Suprapubic skin (tissue), 3 donors: ENCODE data around the gene EYS.

Experiments
- CTCF ChIP-seq, 2 donors: fragments of 200-600 bp in 1 of 2; fragments of 450-650 bp in 1 of 2; sonication (generic) in 1 of 2; IDR thresholded peaks; one replicate each; pipeline ENCODE4 v1.5.1; 2016 to 2019; ENCODE audit warnings: antibody characterized with exemption in 2 of 2, mild to moderate bottlenecking in 1 of 2, moderate library complexity in 1 of 2
- EP300 ChIP-seq: sonication (generic); formaldehyde crosslinking; IDR thresholded peaks from one replicate; pipeline ENCODE4 v1.6.1; 2017; ENCODE audit warnings: antibody characterized with exemption

DNA sequence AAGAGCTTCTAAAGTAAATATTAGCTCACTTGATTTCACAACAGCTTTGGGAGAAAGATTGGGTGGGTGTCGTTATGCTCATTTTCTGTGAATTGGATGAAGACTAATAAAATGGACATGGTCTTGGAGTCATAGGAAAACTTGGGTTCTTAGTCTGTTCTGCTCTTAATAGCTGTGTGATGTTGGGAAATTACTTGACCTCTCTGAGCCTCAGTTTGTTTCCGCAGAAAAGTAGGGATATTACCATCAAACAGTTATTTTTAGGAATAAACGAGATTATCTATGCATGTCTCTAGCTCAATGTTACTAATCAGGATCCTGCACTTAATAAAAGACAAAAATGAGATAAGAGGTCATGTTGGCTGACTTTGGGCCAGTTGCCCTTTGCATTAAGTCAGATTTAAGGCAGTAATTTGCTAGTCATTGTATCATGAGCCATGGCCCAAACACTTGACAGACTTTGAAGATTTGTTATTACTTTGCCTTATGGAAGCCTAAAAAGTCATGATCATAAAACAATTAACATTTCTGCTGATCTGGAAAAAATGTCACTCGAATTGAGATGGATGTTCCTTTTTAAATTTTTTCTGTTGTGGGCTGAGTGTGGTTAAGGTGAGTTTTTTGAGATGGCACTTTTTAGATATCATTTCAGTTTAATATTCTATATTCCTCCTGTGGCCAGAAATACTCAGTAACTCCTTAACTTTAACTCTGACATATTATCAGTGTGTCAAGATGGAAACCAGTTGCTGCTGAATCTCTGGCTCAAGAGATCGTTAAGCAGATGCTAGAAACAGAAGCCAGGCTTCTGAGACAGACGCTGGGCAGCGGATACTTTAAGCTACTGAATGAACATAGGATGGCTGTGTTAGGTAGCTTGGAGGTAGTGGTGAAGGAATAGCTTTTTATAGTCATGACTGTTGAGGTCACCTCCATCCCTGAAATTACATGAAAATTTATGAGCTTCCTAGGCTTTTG is 1779.8 kb downstream of the EYS start:
- no peak for TF ChIP-seq CTCF (IDR thresholded peaks at IDR 0.05)
- TF ChIP-seq EP300: no peak
